Activated CD8-positive, alpha-beta T cell treated with anti-CD3 and anti-CD28 coated beads for 36 hours (primary cell): ENCODE results near the gene GSE1. TPM values are rescaled to one million over a fixed set of nuclear protein-coding genes. Genes with fewer than 3 reads are reported as not detected.

Experiments
- ATAC-seq: fragments of 200-7000 bp; cut with Tn5 transposase; one replicate; pipeline ENCODE4 v1.10.0; 2021; ENCODE audit warnings: mild to moderate bottlenecking, moderate library complexity
- CTCF ChIA-PET: fragments of 350-600 bp; sonication (Branson Sonifier 250); formaldehyde crosslinking; loops from one replicate; lab custom pipeline; 2021; ENCODE audit warnings: antibody characterized with exemption; lab: Charles Lee
- POLR2A ChIA-PET: fragments of 350-600 bp; sonication (Branson Sonifier 250); formaldehyde crosslinking; loops from one replicate; lab custom pipeline; 2021; ENCODE audit warnings: antibody characterized with exemption; lab: Charles Lee
- DNase-seq: peaks from one replicate; pipeline ENCODE4 v3.0.0-alpha.2; 2020
- H3K27ac Mint-ChIP-seq: one replicate; pipeline ENCODE4 v1.8.0; 2021; ENCODE audit warnings: mild to moderate bottlenecking, mixed read lengths
- H3K27me3 Mint-ChIP-seq: one replicate; pipeline ENCODE4 v1.8.0; 2021; ENCODE audit warnings: mixed read lengths
- H3K36me3 Mint-ChIP-seq: one replicate; pipeline ENCODE4 v1.8.0; 2021; ENCODE audit warnings: low read depth, mixed read lengths
- H3K4me1 Mint-ChIP-seq: one replicate; pipeline ENCODE4 v1.8.0; 2021; ENCODE audit warnings: low read depth, mixed read lengths
- H3K4me3 Mint-ChIP-seq: one replicate; pipeline ENCODE4 v1.8.0; 2021; ENCODE audit warnings: mild to moderate bottlenecking, moderate library complexity, mixed read lengths
- H3K9me3 Mint-ChIP-seq: one replicate; pipeline ENCODE4 v1.8.0; 2021; ENCODE audit warnings: mixed read lengths
- intact Hi-C: fragments of 100-400 bp; cut with micrococcal nuclease; formaldehyde crosslinking; loops from one replicate; pipeline ENCODE4 v1.10.0; 2022
- total RNA-seq, 2 experiments: library from RNA; stranded (reverse); gene quantifications; one replicate each; pipeline ENCODE4 v1.2.3, GENCODE V29; 2021
- TF ChIP-seq, protein P1 (sequence below): fragments of 200-600 bp; IDR thresholded peaks from one replicate; pipeline ENCODE4 v1.8.0; 2022; ENCODE audit warnings: antibody characterized with exemption, mild to moderate bottlenecking

GSE1 gene
- total RNA-seq, 2 experiments from 2014 or later: 33.6 to 34.5 TPM

DNA sequence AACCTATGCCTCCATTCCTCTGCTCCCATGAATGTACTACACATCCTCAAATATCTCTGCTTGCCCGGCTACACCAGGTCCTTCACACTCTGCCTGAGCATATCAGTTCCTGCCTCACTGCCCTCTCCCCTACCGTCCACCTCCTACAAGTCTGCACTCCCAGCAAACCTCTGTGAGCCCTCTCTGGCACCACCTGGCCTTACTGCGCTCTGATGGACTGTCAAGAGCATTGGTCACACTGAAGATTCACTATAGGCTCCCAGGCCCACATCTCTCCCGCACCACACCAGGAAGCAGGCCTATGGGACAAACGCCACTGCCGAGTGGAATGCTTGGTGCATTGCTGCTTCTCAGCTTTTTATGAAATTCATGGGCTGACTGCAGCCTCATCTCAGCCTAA, 66.7 kb downstream of the GSE1 start:
- no peaks in the 10 kb centered on the region for H3K27me3 Mint-ChIP-seq
- no peak overlapping the region for H3K4me3 Mint-ChIP-seq
- ATAC-seq: no peak
- peaks cover 36% of the 10 kb centered on the region for H3K36me3 Mint-ChIP-seq
- H3K4me1 Mint-ChIP-seq: peaks cover 7% of the 10 kb centered on the region
- no peaks in the 10 kb centered on the region for H3K9me3 Mint-ChIP-seq
- ChIA-PET CTCF (interaction anchor here (1.6 to 3.3 kb wide), 2 partner anchors 13 to 38 kb away, joined by 3 to 11 read pairs; no protein-coding TSS in a partner anchor), POLR2A (no interaction called here)
- no peak for DNase-seq
- intact Hi-C loops: no loop called here
- H3K27ac Mint-ChIP-seq: no peak overlapping the region
- TF ChIP-seq, protein P1, sequence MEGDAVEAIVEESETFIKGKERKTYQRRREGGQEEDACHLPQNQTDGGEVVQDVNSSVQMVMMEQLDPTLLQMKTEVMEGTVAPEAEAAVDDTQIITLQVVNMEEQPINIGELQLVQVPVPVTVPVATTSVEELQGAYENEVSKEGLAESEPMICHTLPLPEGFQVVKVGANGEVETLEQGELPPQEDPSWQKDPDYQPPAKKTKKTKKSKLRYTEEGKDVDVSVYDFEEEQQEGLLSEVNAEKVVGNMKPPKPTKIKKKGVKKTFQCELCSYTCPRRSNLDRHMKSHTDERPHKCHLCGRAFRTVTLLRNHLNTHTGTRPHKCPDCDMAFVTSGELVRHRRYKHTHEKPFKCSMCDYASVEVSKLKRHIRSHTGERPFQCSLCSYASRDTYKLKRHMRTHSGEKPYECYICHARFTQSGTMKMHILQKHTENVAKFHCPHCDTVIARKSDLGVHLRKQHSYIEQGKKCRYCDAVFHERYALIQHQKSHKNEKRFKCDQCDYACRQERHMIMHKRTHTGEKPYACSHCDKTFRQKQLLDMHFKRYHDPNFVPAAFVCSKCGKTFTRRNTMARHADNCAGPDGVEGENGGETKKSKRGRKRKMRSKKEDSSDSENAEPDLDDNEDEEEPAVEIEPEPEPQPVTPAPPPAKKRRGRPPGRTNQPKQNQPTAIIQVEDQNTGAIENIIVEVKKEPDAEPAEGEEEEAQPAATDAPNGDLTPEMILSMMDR: no peak

GRCh38 chr16:85680352-85680944, 67.3 kb downstream of the GSE1 start:
- DNase-seq: no peak
- H3K4me3 Mint-ChIP-seq: no peak overlapping the region

DNA sequence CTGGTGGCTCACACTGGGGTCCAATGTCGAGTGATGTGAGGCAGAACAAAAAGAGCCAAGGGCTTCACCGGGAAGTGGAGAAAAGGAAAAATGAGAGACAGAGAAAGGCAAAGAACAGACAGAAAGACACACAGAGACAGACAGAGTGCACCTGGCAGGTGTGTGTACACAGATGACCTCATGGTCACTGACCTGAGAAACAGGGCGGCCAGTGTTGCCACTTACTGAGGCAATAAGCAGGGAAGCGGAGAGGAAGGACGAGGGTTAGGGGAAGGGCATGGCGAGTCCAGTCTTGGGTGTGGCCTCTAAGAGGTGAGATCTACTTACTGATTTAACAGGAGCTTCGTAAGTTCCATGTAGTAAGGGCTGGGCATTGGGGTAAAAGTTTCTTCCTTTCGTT, 68.1 kb downstream of the GSE1 start:
- intact Hi-C loops: no loop called here
- peaks cover 31% of the 10 kb centered on the region for H3K36me3 Mint-ChIP-seq
- ChIA-PET POLR2A (no interaction called here), CTCF (interaction anchor here (1.6 to 3.3 kb wide), 3 partner anchors 12 to 36 kb away, joined by 3 to 11 read pairs (median 9); no protein-coding TSS in a partner anchor)
- ATAC-seq: no peak
- no peak overlapping the region for H3K27ac Mint-ChIP-seq
- TF ChIP-seq, protein P1: no peak
- no peaks in the 10 kb centered on the region for H3K9me3 Mint-ChIP-seq
- no peak for DNase-seq
- peaks cover 3% of the 10 kb centered on the region for H3K4me1 Mint-ChIP-seq
- no peak overlapping the region for H3K4me3 Mint-ChIP-seq
- H3K27me3 Mint-ChIP-seq: no peaks in the 10 kb centered on the region

More at GRCh38 chr16:85680352-85680944, 67.3 kb downstream of the GSE1 start:
- ChIA-PET CTCF (interaction anchor here (1.6 to 3.3 kb wide), 2 partner anchors 13 to 37 kb away, joined by 3 to 11 read pairs; no protein-coding TSS in a partner anchor), POLR2A (no interaction called here)
- TF ChIP-seq, protein P1: no peak
- Mint-ChIP-seq H3K4me1 (peaks cover 3% of the 10 kb centered on the region), H3K9me3 (no peaks in the 10 kb centered on the region), H3K27ac (no peak overlapping the region), H3K36me3 (peaks cover 32% of the 10 kb centered on the region), H3K27me3 (no peaks in the 10 kb centered on the region)
- ATAC-seq: no peak
- intact Hi-C loops: no loop called here

DNA sequence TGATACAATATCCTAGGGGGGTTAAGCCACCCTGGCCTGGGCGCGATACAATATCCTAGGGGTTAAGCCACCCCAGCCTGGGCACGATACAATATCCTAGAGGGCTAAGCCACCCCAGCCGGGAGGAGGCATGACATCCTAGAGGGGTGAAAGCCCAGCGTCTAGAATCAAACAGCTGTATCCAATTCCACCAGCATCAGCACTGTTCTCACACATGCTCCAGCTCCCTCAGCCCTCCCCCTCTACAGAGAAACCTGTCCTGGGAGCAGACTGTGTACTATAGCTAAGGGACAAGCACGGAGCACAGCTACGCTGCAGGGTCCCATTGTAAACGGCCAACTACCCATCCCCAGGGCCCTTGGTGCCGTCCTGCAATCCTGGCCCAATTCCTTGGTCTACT, 69.4 kb downstream of the GSE1 start:
- Mint-ChIP-seq H3K27me3 (no peaks in the 10 kb centered on the region), H3K27ac (no peak overlapping the region), H3K4me1 (peaks cover 13% of the 10 kb centered on the region), H3K9me3 (no peaks in the 10 kb centered on the region), H3K4me3 (no peak overlapping the region), H3K36me3 (peaks cover 35% of the 10 kb centered on the region)
- ChIA-PET CTCF (interaction anchor here (0.9 to 2.3 kb wide), 4 partner anchors 9 to 35 kb away, joined by 3 to 9 read pairs (median 4); no protein-coding TSS in a partner anchor), POLR2A (no interaction called here)
- intact Hi-C loops: no loop called here
- DNase-seq (no peak), ATAC-seq (no peak)
- TF ChIP-seq, protein P1: no peak

DNA sequence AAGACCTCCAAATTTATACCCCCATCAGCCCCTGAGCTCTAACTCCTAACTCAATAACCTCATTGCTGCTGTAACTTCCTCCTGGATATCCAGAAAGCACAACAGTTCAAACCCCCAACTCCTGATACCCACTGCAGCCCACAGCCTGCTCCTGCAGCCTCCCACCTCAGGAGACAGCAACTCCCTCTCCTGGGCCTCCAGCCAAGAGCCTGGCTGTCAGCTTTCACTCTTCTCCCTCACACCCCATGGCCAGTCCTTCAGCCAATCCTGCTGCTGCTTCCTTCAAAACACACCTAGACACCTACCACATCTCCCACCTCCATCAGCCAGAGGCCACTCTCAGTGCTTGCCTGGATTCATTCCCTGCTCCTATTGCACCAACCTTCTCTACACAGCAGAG, 70.2 kb downstream of the GSE1 start:
- Mint-ChIP-seq H3K4me1 (peaks cover 17% of the 10 kb centered on the region), H3K27ac (no peak overlapping the region), H3K9me3 (no peaks in the 10 kb centered on the region), H3K36me3 (peaks cover 35% of the 10 kb centered on the region), H3K4me3 (no peak overlapping the region), H3K27me3 (no peaks in the 10 kb centered on the region)
- CTCF ChIA-PET: interaction anchor here (1.1 to 2.3 kb wide), 5 partner anchors 9 to 77 kb away, joined by 3 to 9 read pairs (median 4); no protein-coding TSS in a partner anchor
- no peak for DNase-seq
- no peak for ATAC-seq
- intact Hi-C loops: no loop called here
- POLR2A ChIA-PET: interaction anchor here (0.7 to 2.0 kb wide), 3 partner anchors 8 to 13 kb away, joined by 3 to 6 read pairs (median 6); no protein-coding TSS in a partner anchor
- TF ChIP-seq, protein P1: no peak
